HG03354 (cell line): ENCODE measurements around the gene SETD3.

Source experiments
- ATAC-seq: cut with Tn5 transposase; IDR thresholded peaks from one replicate; pipeline ENCODE4 v1.9.1; 2021; ENCODE audit warnings: mild to moderate bottlenecking; ENCODE audit not compliant: unreplicated experiment, poor library complexity, severe bottlenecking

The SETD3 gene

GRCh38 chr14:99407416-99407815 is 73.2 kb downstream of the SETD3 start:
- no peak for ATAC-seq

DNA sequence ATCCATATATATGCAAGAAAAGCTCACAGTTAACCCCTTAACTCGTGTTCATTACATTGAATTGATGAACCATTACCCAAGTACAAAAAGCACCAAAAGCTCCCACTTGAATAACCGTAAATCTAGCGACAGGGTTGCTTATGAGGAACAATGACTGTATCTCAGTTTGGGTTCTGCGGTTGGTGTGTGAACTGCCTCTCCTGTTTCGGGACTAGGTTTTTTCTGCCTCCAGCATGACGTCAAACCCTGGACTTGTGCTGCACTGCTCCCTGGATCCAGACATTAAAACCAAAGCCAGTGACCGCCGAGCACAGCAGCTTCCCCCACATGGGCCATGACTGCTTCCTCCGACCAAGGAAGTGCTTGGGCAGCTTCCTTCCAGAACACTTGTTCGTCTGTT is 77.7 kb downstream of the SETD3 start:
- no peak for ATAC-seq

- ATAC-seq = no peak
These were observed 78.4 kb downstream of the SETD3 start for GRCh38 chr14:99402285-99402648.

DNA sequence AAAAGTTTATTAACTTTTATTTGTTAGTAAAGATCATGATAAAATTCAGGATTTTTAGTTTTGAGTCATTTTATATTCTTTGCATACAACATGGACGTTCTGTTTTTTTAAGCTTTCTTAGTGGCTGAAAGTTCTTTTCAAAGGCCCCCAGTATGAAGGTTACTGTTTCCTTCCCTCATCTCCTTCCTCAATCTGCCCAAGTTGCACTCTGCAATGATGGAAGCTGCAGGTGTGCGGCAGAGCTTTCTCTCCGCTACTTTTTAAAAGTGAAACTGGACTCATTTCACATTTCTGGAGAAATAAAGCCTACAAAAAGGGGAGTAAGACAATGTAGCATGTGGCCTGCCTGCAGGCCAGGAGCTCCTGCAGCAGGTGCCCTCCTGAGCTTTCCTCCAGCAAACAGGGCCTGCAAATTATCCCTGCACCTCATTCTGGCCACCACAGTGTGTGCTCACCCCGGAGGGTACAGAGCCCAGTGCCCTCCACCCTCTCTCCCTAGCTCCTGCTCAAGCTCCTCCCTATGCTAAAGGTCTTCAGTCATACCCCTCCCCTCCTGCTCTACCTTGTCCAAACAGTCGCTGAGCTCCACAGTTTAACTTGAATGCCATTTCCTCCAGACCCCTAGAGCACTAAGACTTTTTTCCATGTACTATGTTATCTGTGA is 78.9 kb downstream of the SETD3 start:
- ATAC-seq = no peak

- ATAC-seq = no peak
These were observed 79.4 kb downstream of the SETD3 start for GRCh38 chr14:99401211-99401610.

DNA sequence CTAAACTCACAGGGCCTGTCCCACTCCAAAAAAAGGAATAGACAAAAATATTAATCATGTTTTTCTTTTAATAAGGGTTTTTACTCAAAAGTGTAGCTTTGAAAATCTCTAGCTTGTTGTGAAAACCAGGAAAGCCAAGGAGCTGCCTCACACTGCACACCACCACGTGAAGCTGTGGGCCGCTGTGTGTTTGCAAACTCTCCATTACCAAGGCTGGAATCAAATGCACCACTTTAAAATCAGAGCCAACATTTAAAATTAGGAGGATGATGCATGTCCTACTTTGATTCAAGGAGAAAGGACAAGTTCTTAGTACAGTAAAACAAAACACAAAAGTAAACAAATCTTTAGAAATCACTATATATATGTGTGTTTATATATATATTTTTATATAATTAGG is 83.0 kb downstream of the SETD3 start:
- no peak for ATAC-seq

DNA sequence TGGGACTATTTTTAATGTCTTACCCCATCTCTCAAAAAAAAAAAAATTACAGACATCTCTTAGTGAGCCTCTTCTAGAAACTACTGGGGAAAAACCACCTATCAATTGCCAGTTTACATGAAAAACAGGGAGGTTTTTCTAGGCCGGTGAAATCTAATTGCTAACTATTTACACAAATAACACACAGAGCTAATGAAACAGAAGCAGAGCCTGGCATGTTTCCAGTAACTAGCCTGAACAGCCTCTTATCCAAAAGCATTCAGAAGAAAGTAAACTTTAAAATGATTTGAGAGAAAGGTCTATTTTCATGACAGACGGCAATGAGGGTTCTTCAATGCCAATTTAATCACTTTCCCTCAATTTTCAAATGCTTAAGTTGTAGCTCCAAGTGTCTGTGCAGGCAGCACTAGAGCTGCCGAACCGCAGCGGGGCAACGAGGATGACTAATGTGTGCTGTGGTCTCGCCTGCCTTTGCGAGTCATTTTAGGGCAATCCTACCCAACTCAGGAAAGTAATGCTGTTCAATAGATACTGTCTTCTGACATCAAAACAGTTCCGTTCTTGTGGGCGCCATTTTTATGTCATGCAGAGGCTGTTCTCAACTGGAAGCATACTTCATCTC is 84.6 kb downstream of the SETD3 start:
- no peak for ATAC-seq

- no peak for ATAC-seq
These were observed 86.0 kb downstream of the SETD3 start for GRCh38 chr14:99394602-99395156.

DNA sequence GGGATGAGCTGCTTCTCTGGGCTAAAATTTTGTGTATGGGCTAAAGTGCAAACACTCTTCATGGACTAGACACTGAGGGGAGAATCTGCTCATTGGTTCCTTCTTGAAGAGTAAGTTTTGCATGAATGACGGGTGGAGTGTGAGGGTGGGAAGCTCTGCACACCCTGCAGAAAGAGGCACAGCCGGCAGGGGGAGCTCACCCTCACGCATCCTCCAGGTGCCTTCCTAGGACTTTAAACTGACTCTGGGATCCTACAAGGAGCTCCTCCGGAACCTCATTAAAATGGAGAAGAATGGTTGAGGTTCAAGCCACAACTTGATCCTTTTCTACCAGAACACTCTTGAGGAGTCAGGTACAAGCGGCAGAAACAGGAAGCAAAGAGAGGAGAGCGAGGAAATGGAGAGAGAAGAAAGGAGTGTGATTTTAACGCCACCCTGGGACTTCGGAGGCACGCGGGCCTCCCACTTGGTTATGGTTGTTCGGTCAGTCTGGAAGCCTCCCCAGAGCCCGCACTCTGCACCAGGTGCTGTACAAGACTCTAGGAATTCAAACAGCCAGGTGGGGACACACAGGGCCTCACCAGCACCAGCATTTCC is 87.5 kb downstream of the SETD3 start:
- ATAC-seq = peak; percentile 69

GRCh38 chr14:99391671-99392070 is 89.0 kb downstream of the SETD3 start:
- ATAC-seq = no peak

- peak; percentile 59 for ATAC-seq
These were observed 91.4 kb downstream of the SETD3 start for GRCh38 chr14:99389174-99389826.

GRCh38 chr14:99388286-99388685 is 92.4 kb downstream of the SETD3 start:
- ATAC-seq = no peak

DNA sequence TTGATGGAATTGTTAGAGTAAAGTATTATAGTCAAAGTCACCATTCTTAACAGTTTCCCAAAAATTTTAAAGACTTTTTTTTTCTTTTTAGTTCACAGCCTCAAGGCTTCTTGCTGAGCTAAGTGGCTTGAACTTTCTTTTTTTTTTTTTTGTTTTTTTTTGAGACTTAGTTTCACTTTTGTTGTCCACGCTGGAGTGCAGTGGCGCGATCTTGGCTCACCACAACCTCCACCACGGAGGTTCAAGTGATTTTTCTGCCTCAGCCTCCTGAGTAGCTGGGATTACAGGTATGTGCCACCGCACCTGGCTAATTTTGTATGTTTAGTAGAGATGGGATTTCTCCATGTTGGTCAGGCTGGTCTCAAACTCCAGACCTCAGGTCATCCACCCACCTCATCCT is 92.8 kb downstream of the SETD3 start:
- ATAC-seq = no peak

DNA sequence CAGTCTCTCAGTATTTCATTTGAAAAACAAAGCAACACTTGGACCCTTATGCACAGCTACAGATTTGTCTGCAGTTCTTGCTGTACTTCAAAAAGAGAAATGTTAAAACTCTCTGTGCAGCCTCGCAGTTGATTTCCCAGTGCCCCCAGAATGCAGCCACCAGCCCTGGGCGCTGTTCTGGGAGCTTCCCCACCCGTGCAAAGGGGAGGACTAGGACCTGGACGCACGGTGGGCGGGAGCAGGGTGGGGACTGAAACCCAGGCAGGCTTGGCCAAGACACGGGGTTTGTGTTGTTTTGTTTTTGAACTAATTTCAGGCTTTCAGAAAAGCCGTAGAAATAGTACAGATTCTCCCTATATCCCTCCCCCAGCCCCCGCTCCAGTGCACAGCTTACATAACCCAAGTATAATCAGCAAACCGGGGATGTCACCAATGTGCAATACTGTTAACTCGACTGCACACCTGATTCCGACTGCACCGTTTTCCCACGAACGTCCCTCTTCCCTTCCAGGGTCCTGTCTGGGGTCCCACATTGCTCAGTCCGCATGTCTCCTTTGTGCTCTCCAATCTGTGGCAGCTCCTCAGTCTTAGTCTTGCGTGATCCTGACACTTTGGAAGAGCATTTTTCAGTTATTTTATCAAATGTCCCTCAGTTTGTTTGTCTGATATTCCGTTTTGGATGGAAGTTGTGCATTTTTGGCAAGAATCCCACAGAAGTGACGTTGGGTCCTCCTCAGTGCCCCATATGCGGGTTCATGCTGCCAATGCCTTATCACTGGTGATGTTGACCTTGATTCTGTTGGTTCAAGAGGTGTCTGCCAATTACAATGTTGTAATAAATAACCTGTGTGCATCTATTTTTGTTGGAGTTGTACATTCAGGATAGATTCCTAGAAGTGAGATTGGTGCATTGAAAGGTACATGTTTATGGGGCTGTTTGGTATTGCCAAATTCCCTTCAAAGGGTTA is 95.9 kb downstream of the SETD3 start:
- no peak for ATAC-seq

GRCh38 chr14:99383472-99384449 is 96.9 kb downstream of the SETD3 start:
- no peak for ATAC-seq

DNA sequence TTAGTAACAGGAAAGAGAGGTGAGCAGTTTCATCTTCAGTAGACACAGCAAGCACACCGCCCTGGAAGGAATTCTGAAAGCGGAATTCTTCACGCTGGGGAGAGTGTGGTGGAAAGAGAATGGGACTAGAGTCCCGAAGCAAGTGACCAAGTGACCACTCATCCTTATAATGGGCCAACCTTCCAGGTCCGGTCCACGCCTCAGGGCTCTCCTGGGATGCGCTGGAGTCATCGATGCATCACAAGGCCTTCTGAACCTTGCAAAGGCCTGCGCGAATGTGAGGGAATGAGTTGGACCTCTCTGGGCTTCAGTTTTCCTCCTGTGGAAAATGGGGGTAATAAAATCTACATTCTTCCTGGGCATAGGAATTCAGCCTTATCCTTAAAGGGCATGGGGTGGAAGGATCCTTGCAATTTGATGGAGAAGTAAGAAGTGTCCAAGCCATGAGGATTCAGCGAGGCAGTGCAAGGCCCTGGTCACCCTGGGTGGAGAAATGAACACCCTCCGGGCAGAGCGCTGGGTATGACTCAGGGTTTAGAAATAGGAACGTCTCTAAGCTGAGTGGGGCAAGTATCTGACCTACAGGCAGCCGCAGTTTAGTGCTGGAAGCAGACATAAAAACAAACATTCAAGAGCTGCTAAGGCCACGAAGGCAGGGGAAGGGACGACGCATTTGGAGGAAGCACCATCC is 97.7 kb downstream of the SETD3 start:
- no peak for ATAC-seq

DNA sequence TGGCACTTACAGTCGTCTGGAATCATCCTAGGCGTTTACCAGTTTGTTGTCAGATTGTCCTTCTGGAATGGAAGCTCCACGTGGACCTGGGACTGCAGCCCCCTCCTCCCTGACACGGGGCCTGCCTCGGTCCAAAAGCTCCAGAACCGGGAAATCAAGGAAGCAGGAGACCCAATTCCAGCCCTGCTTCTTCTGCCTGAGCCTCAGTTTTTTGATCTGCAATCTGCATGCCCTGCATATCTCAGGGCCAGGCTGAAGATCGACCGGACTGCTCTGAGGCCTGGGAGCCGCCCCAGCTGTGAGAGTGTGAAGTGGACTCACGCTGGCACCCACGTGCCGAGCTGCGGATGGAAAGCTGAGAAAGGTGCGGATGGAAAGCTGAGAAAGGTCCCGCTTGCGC is 98.6 kb downstream of the SETD3 start:
- no peak for ATAC-seq

DNA sequence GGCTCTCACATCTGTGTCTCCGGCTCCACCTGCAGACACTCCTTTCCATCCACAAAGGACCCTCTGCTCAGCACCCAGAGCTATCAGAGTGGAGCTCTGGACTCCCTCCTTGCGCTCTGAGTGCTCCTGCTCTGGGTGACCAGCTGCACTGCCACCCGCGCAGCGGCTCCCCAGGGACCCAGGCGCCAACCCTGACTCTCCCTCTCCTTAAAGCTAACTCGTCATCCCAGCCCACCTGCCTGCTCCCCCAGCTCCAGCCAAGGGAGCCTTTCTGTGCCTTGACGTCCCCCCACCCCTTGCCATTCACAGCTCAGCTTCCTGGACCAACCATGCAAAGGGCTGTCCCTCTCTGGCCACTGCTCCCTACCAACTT is 99.0 kb downstream of the SETD3 start:
- ATAC-seq = no peak
